PFSK-1 (cell line): Measurements from ENCODE around the gene HSD3B1.

Experiments used
- FOXP2 ChIP-seq: optimal IDR thresholded peaks from 2 replicates; pipeline ENCODE3; 2011; ENCODE audit warnings: borderline replicate concordance, control low read depth, inconsistent platforms; ENCODE audit not compliant: insufficient read depth; ENCODE audit errors: extremely low read length, extremely low read depth
- POLR2AphosphoS5 ChIP-seq: IDR thresholded peaks from 2 replicates; pipeline ENCODE4 v1.6.1; 2012; ENCODE audit warnings: low read depth, mild to moderate bottlenecking, control low read depth, low read length, moderate library complexity
- SIN3A ChIP-seq: IDR thresholded peaks from 2 replicates; pipeline ENCODE4 v1.6.1; 2012; ENCODE audit warnings: mild to moderate bottlenecking, low read length, moderate library complexity, borderline replicate concordance; ENCODE audit not compliant: insufficient read depth
- TAF1 ChIP-seq: IDR thresholded peaks from 2 replicates; pipeline ENCODE4 v1.6.1; 2012; ENCODE audit warnings: low read length, control low read depth, borderline replicate concordance; ENCODE audit not compliant: insufficient read depth
- TF ChIP-seq, protein P1 (sequence below), 2 experiments: IDR thresholded peaks; 2 replicates each; pipeline versions ENCODE4 v1.6.1 to v1.8.0; 2011 to 2012; ENCODE audit warnings: low read depth in 2 of 2, low read length in 2 of 2, control low read depth in 1 of 2, inconsistent platforms in 1 of 2, mild to moderate bottlenecking in 1 of 2, moderate library complexity in 1 of 2; ENCODE audit not compliant: insufficient read depth in 1 of 2

DNA sequence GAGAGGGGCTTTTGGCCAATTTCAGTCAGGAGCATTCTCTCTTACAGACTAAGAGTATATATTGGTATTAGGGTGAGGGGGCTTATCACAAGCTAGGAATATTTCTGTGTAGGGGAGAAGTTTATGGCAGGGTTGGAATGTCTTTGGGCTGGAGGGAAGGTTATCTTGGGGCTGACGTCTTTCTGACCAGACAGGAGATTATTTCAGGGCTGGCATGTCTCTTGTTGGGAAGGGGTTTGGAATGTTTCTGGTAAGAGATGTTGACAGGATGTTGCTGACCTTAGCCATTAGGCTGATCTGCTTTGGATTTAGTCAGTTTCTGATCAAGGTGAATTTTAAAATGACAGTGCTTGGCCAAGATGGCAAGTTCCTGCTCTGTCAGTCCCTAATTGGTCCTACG is 17.8 kb upstream of the HSD3B1 start:
- TF ChIP-seq, protein P1, sequence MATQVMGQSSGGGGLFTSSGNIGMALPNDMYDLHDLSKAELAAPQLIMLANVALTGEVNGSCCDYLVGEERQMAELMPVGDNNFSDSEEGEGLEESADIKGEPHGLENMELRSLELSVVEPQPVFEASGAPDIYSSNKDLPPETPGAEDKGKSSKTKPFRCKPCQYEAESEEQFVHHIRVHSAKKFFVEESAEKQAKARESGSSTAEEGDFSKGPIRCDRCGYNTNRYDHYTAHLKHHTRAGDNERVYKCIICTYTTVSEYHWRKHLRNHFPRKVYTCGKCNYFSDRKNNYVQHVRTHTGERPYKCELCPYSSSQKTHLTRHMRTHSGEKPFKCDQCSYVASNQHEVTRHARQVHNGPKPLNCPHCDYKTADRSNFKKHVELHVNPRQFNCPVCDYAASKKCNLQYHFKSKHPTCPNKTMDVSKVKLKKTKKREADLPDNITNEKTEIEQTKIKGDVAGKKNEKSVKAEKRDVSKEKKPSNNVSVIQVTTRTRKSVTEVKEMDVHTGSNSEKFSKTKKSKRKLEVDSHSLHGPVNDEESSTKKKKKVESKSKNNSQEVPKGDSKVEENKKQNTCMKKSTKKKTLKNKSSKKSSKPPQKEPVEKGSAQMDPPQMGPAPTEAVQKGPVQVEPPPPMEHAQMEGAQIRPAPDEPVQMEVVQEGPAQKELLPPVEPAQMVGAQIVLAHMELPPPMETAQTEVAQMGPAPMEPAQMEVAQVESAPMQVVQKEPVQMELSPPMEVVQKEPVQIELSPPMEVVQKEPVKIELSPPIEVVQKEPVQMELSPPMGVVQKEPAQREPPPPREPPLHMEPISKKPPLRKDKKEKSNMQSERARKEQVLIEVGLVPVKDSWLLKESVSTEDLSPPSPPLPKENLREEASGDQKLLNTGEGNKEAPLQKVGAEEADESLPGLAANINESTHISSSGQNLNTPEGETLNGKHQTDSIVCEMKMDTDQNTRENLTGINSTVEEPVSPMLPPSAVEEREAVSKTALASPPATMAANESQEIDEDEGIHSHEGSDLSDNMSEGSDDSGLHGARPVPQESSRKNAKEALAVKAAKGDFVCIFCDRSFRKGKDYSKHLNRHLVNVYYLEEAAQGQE (IDR thresholded peaks at IDR 0.05; ENCODE audit: insufficient read depth in 1 of 2, low read depth in 2 of 2, low read length in 2 of 2): no peak
- no peak for TF ChIP-seq POLR2AphosphoS5
- TF ChIP-seq SIN3A: no peak
- TF ChIP-seq TAF1: no peak
- no peak for TF ChIP-seq FOXP2
